Uterus (tissue), 4 donors: ENCODE data around the gene HHLA2. TPM values are rescaled to one million over a fixed set of nuclear protein-coding genes. Genes with fewer than 3 reads are reported as not detected.

Source experiments
- DNase-seq, 2 donors: peaks; one replicate each; pipeline ENCODE4 v3.0.0-alpha.2; 2019 to 2020
- H3K27ac ChIP-seq, 2 donors: fragments of 200-600 bp; sonication (generic); 1 replicate in 1 of 2; 2 replicates in 1 of 2; pipeline ENCODE4 v1.5.1; 2016 to 2018
- H3K27me3 ChIP-seq, 2 donors: fragments of 200-600 bp; sonication (generic); one replicate each; pipeline ENCODE4 v1.5.1; 2018 to 2019; ENCODE audit warnings: control low read depth in 1 of 2
- H3K36me3 ChIP-seq, 2 donors: fragments of 200-600 bp; sonication (generic); one replicate each; pipeline ENCODE4 v1.5.1; 2019; ENCODE audit warnings: control low read depth in 1 of 2
- H3K4me1 ChIP-seq, 2 donors: fragments of 200-600 bp; sonication (generic); one replicate each; pipeline ENCODE4 v1.5.1; 2018 to 2019; ENCODE audit warnings: control low read depth in 1 of 2
- H3K4me3 ChIP-seq, 2 donors: fragments of 200-600 bp; sonication (generic); 1 replicate in 1 of 2; 2 replicates in 1 of 2; pipeline ENCODE4 v1.5.1; 2018 to 2019; ENCODE audit warnings: mild to moderate bottlenecking in 1 of 2
- H3K9me3 ChIP-seq, 2 donors: fragments of 200-600 bp; sonication (generic); one replicate each; pipeline ENCODE4 v1.5.1; 2019; ENCODE audit warnings: control low read depth in 1 of 2
- CTCF ChIP-seq, 4 experiments: fragments of 200-600 bp in 2 of 4; fragments of 450-650 bp in 2 of 4; sonication (generic) in 2 of 4; IDR thresholded peaks; one replicate each; pipeline ENCODE4 v1.5.1; 2016 to 2019; ENCODE audit warnings: antibody characterized with exemption in 4 of 4, mild to moderate bottlenecking in 2 of 4, moderate library complexity in 1 of 4
- POLR2A ChIP-seq, 2 donors: fragments of 450-650 bp; IDR thresholded peaks; one replicate each; pipeline ENCODE4 v1.6.1; 2016; ENCODE audit warnings: antibody characterized with exemption in 2 of 2, mild to moderate bottlenecking in 1 of 2, moderate library complexity in 1 of 2
- intact Hi-C: fragments of 100-400 bp; cut with DNase I; formaldehyde crosslinking; loops from one replicate; pipeline ENCODE4 v1.15.1; 2023; ENCODE audit warnings: low total_unique reads
- total RNA-seq, 4 donors: library from RNA; depleted of rRNA in 3 of 4; stranded (reverse); fragments of >200 nt in 3 of 4; gene quantifications; one replicate each; pipeline versions ENCODE4 v1.1.0 to v1.2.4, GENCODE V29; 2014 to 2023
- donor health status: DM: yes; HTN: yes; CAD: no.

The HHLA2 gene
- total RNA-seq, 4 donors from 2014 or later: 0.18 to 1.0 TPM; not detected in 2

GRCh38 chr3:108315767-108316301 is 19.5 kb downstream of the HHLA2 start:
- DNase-seq: no peak
- H3K27ac ChIP-seq: no peak overlapping the region
- no peaks in the 10 kb centered on the region for H3K27me3 ChIP-seq
- intact Hi-C loops: no loop called here
- no peak overlapping the region for H3K4me3 ChIP-seq
- H3K36me3 ChIP-seq: no peaks in the 10 kb centered on the region
- no peaks in the 10 kb centered on the region for H3K9me3 ChIP-seq
- no peaks in the 10 kb centered on the region for H3K4me1 ChIP-seq
- no peak for TF ChIP-seq POLR2A (IDR thresholded peaks at IDR 0.05)
- no peak for TF ChIP-seq CTCF (IDR thresholded peaks at IDR 0.05)

GRCh38 chr3:108319428-108320082 is 23.2 kb downstream of the HHLA2 start:
- Histone ChIP-seq H3K36me3 (no peaks in the 10 kb centered on the region), H3K27ac (no peak overlapping the region), H3K4me1 (no peaks in the 10 kb centered on the region), H3K9me3 (no peaks in the 10 kb centered on the region), H3K4me3 (no peak overlapping the region), H3K27me3 (no peaks in the 10 kb centered on the region)
- DNase-seq: no peak
- no peak for TF ChIP-seq POLR2A (IDR thresholded peaks at IDR 0.05)
- TF ChIP-seq CTCF (IDR thresholded peaks at IDR 0.05): no peak
- intact Hi-C loops: no loop called here

- intact Hi-C loops: no loop called here
- Histone ChIP-seq H3K36me3 (no peaks in the 10 kb centered on the region), H3K27me3 (no peaks in the 10 kb centered on the region), H3K4me1 (no peaks in the 10 kb centered on the region), H3K4me3 (no peak overlapping the region), H3K27ac (no peak overlapping the region), H3K9me3 (no peaks in the 10 kb centered on the region)
- TF ChIP-seq CTCF (IDR thresholded peaks at IDR 0.05) (no peak), POLR2A (IDR thresholded peaks at IDR 0.05) (no peak)
- DNase-seq: no peak
These were observed 24.5 kb downstream of the HHLA2 start for GRCh38 chr3:108320746-108321350.

GRCh38 chr3:108322352-108322751 is 26.0 kb downstream of the HHLA2 start:
- no peak overlapping the region for H3K4me3 ChIP-seq
- no peaks in the 10 kb centered on the region for H3K36me3 ChIP-seq
- H3K4me1 ChIP-seq: no peaks in the 10 kb centered on the region
- H3K27me3 ChIP-seq: no peaks in the 10 kb centered on the region
- DNase-seq: no peak
- no peak overlapping the region for H3K27ac ChIP-seq
- intact Hi-C loops: no loop called here
- no peaks in the 10 kb centered on the region for H3K9me3 ChIP-seq
- no peak for TF ChIP-seq POLR2A (IDR thresholded peaks at IDR 0.05)
- no peak for TF ChIP-seq CTCF (IDR thresholded peaks at IDR 0.05)

- no peaks in the 10 kb centered on the region for H3K27me3 ChIP-seq
- H3K4me3 ChIP-seq: no peak overlapping the region
- H3K9me3 ChIP-seq: no peaks in the 10 kb centered on the region
- TF ChIP-seq CTCF (IDR thresholded peaks at IDR 0.05): no peak
- TF ChIP-seq POLR2A (IDR thresholded peaks at IDR 0.05): no peak
- no peaks in the 10 kb centered on the region for H3K36me3 ChIP-seq
- DNase-seq: no peak
- intact Hi-C loops: no loop called here
- H3K27ac ChIP-seq: no peak overlapping the region
- H3K4me1 ChIP-seq: no peaks in the 10 kb centered on the region
These were observed 27.8 kb downstream of the HHLA2 start for GRCh38 chr3:108324177-108324576.
